GM12872 (cell line): ENCODE data around the gene DOCK11.

ENCODE experiments used
- TF ChIP-seq, protein P1 (sequence below): IDR thresholded peaks from 3 replicates; pipeline ENCODE4 v1.5.1; 2011; ENCODE audit warnings: low read depth, mild to moderate bottlenecking, low read length, moderate library complexity; ENCODE audit not compliant: insufficient read depth

Gene DOCK11

GRCh38 chrX:118727686-118728339, 232.2 kb downstream of the DOCK11 start:
- TF ChIP-seq, protein P1, sequence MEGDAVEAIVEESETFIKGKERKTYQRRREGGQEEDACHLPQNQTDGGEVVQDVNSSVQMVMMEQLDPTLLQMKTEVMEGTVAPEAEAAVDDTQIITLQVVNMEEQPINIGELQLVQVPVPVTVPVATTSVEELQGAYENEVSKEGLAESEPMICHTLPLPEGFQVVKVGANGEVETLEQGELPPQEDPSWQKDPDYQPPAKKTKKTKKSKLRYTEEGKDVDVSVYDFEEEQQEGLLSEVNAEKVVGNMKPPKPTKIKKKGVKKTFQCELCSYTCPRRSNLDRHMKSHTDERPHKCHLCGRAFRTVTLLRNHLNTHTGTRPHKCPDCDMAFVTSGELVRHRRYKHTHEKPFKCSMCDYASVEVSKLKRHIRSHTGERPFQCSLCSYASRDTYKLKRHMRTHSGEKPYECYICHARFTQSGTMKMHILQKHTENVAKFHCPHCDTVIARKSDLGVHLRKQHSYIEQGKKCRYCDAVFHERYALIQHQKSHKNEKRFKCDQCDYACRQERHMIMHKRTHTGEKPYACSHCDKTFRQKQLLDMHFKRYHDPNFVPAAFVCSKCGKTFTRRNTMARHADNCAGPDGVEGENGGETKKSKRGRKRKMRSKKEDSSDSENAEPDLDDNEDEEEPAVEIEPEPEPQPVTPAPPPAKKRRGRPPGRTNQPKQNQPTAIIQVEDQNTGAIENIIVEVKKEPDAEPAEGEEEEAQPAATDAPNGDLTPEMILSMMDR, result no peak

DNA sequence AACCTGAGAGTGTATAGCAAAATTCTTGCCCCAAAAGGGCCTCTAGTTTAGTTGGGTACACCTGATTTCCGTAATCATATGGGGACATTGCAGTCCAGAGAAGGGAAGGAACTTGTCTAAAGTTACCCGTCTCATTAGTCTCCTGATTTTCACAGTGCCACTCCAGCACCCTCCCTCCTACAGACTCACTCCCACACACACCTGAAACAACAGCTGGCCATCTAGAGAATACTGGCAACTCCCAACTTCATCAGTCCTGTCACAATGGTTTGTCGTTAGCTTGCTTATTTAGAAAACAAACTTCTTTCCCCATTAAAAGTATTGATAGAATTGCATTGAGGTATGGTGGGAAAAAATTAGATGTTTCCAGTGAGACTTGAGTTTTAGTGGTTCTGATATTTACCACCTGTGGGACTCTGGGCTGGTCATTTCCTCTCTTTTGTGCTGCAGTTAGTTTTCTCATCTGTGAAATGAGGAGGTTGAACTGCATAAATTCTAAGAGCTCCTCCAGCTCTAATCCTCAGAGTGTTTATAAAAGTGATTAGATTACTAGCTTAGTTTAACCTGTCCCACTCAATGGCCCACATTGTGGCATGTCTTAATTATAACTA, 233.5 kb downstream of the DOCK11 start:
- TF ChIP-seq, protein P1, result no peak

DNA sequence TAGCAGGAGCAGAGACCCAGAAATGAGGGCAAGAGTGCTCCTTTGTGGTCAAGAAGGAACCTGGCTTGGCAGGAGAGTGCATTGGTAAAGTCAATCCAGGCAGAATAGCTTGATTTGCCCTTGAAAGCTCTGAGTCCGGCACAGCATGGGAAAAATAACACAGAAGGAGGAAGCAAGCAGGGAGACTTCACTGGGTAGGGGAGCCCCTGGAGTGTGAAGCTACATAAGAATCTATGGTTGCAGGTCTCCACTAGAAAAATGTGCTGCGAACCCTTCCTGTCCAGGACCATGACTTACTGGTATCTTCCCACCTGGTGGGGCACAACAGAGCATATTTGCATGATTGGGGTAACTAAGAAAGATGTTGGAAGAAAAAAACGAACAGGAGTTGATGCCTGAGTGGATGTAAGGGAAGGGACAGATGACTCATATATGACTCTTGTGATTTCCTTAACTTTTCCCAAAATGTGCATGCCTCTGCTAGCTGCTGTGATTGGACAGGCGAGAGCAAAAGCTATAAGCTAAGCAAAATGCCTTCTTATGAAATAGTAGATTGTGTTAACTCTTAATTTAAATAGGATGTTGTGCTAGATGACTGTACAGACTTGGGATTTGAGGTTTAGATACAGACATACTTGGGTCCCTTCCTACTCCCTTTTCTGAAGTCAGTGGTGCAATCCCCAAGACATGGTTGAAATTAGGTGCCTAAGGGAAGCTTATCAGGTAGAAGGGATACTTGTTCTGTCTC, 235.1 kb downstream of the DOCK11 start:
- TF ChIP-seq, protein P1, result no peak

GRCh38 chrX:118734909-118735308, 239.3 kb downstream of the DOCK11 start:
- TF ChIP-seq, protein P1, result no peak
